Activated CD4-positive, CD25-positive, alpha-beta regulatory T cell treated with anti-CD3 and anti-CD28 coated beads, Interleukin-2, amount 50 U/mL, for 24 hours (primary cell): Measurements from ENCODE around the gene TFEB.
A peak's percentile ranks its signal among the peaks of the same experiment; 100 is the strongest.

Source experiments
- ATAC-seq, 2 donors: fragments of 150-1000 bp; cut with Tn5 transposase; one replicate each; pipeline ENCODE4 v1.10.0; 2021; ENCODE audit warnings: mild to moderate bottlenecking in 1 of 2, moderate library complexity in 1 of 2

Gene TFEB

GRCh38 chr6:41736800-41737555, 1.6 kb upstream of the TFEB start:
- ATAC-seq, result no peak

- ATAC-seq, result no peak
These were observed 852 bp upstream of the TFEB start for GRCh38 chr6:41736186-41736733.

GRCh38 chr6:41734666-41735426, 562 bp downstream of the TFEB start:
- ATAC-seq, result peak; percentile 34 to 44

GRCh38 chr6:41733707-41734665, 1.4 kb downstream of the TFEB start:
- ATAC-seq, result peak; percentile 49 to 59

- no peak for ATAC-seq
These were observed 2.1 kb downstream of the TFEB start for GRCh38 chr6:41733360-41733706.

- peak; percentile 45 to 49 for ATAC-seq
These were observed 2.6 kb downstream of the TFEB start for GRCh38 chr6:41732591-41733359.

DNA sequence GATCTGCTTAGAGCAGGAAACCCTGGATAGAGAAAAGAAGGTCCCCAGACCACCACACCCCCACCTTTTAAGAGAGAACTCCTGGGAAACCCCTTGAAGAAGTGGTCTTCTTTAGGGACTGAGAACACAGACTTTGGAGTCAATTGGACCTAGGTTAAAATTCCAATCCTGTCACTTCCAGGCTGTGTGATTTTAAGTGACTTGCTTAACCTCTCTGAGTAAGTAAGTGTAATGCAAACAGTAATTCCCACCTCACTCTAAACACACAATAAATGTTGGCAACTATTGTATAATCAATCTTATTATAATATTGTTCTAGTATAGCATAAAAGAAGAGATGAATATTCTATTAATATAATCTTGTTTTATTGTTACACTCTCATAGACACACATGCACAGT, 3.3 kb downstream of the TFEB start:
- no peak for ATAC-seq

GRCh38 chr6:41731561-41732086, 3.8 kb downstream of the TFEB start:
- no peak for ATAC-seq

GRCh38 chr6:41730531-41731436, 4.6 kb downstream of the TFEB start:
- ATAC-seq, result no peak

- ATAC-seq, result no peak
These were observed 5.8 kb downstream of the TFEB start for GRCh38 chr6:41729624-41730023.

GRCh38 chr6:41728954-41729353, 6.5 kb downstream of the TFEB start:
- no peak for ATAC-seq

DNA sequence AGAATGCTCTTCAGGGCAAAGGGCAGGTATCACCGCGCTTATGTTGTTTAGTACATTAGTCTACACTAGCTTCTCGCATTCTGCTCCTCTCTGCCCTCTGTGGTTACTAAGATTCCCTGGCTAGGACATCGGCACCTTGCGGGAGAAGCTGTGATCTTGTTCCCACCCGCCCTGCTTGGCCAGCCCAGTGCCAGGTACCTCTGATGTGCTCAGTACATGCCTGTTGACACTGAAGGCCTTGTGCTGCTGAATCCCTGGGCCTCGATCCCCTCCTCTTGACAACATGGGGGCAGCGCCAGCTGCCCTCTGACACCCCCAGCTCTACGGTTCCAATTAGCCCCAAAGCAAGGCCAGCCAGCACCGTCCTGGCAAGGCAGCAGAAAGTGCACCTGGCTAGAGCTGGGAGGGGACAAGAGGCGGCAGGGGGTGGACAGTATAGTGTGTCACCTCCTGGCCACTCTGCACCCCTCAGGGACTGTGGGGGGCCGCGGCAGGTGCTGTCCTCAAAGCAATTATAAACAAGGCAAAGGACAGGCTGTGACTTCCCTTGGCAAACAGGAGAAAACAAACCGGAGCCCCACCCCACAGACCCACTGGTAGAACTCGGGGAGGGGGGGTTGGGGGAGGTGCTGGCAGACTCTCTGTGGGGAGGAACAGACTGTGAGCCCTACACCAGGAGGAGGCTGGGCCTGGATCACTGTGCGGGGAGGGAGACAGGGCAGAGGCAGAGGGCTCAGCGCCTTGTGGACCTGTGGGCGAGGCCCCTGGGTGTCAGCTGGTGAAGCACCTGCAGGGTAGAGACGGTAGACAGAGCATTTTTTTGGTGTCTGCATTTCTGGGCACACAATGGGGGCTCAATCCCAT, 7.1 kb downstream of the TFEB start:
- ATAC-seq, result no peak

- no peak for ATAC-seq
These were observed 7.7 kb downstream of the TFEB start for GRCh38 chr6:41727705-41728072.

- ATAC-seq, result no peak
These were observed 8.5 kb downstream of the TFEB start for GRCh38 chr6:41726876-41727275.

GRCh38 chr6:41724586-41725501, 10.6 kb downstream of the TFEB start:
- ATAC-seq, result no peak

- no peak for ATAC-seq
These were observed 11.2 kb downstream of the TFEB start for GRCh38 chr6:41724228-41724580.

GRCh38 chr6:41723530-41724227, 11.7 kb downstream of the TFEB start:
- ATAC-seq, result peak; percentile 44 to 71

GRCh38 chr6:41722969-41723529, 12.4 kb downstream of the TFEB start:
- ATAC-seq, result no peak
